ENCODE results near the gene CAPN15. TPM values are rescaled to one million over a fixed set of nuclear protein-coding genes. Genes with fewer than 3 reads are reported as not detected.
"Not testable (repeated sequence)": the region's sequence is repeated elsewhere in the genome, so short reads cannot be mapped to it uniquely, and the experiment has no call there.

CAPN15 gene
- total RNA-seq, 2 donors from 2014 or later = 61.1 to 117 TPM

DNA sequence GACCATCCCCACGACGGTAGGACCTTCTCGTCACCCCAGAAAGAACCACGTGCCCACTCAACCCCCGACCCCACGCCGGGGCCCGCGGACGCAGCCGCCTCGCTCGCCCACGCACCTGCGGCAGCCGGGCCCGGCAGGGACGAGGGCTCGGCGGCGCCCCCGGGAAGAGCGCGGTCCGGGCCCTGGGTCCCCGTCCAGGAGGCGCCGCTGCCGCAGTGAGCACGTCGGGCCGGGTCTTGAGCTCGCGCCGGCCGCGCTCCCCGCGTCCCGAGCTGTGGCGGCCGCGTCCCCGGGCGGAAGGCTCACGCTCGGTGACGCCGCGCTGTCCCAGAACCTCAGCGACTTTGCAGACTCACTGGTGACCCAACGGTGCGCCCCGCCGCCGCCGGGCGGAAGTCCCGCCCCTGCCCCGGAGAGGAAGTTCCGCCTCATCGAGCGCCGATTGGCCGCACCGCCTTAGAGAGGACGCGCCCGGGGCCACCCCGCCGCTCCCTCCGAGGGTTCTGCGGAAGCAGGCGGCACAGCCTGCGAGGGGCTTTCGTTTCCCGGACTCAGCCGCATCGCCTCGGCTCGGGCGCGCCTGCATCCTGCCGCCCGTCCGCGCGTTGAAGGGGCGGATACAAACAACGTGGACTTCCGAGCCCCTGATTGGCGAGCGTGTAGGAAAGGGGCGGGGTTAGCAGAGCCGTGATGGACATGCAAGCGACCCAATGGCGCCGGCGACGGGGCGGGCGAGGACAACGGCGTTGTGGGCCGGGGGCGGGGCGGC is 61.6 kb downstream of the CAPN15 start:
- H3K4me1 Mint-ChIP-seq = peaks cover 19% of the 10 kb centered on the region
- H3K27ac Mint-ChIP-seq = peak overlapping the region; percentile 90
- H3K4me3 Mint-ChIP-seq = peak overlapping the region; percentile 81
- no peaks in the 10 kb centered on the region for H3K27me3 Mint-ChIP-seq
- H3K36me3 Mint-ChIP-seq (ENCODE audit: low read depth) = peaks cover 16% of the 10 kb centered on the region
- ATAC-seq (replicated peaks) = peak; percentile 82
- no peaks in the 10 kb centered on the region for H3K9me3 Mint-ChIP-seq

DNA sequence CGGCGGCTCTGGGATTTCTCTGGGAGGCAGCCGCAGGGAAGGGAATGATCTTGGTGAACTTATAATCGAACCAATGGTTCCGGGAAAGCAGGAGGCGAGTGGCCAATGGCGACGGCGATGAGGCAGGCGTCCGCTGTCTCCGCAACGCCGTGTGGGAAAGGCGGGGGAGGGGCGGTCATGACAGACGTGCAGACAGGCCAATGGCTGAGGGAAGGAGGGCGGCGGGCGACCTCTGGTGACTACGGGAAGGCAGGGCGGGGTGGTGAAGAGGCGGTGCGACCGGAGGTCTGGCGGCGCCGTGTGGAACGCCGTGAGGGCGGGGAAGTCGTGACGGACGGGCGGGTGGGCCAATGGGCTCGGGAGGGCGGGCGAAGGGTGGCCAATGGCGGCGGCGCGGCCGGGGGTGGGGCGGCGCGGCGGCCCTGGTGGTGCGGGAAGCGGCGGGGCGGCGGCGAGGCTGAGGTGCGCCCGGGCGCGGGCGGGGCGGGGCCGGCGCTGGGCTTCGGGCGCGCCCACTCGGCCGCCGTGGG is 62.2 kb downstream of the CAPN15 start, which contains the start of gene RAB40C:
Gene RAB40C (plus strand): TSS at position 409 of the 530 bp plus-strand sequence. CDS start 226 bp downstream, outside the sequence.
- Mint-ChIP-seq H3K27ac (peak within 1 kb of the TSS; percentile 90), H3K9me3 (no peaks in the 10 kb centered on the region), H3K27me3 (no peaks in the 10 kb centered on the region), H3K36me3 (ENCODE audit: low read depth) (peaks cover 16% of the 10 kb centered on the region), H3K4me1 (peaks cover 19% of the 10 kb centered on the region), H3K4me3 (peak within 1 kb of the TSS; percentile 92)
- ATAC-seq (replicated peaks) = peak; percentile 88

DNA sequence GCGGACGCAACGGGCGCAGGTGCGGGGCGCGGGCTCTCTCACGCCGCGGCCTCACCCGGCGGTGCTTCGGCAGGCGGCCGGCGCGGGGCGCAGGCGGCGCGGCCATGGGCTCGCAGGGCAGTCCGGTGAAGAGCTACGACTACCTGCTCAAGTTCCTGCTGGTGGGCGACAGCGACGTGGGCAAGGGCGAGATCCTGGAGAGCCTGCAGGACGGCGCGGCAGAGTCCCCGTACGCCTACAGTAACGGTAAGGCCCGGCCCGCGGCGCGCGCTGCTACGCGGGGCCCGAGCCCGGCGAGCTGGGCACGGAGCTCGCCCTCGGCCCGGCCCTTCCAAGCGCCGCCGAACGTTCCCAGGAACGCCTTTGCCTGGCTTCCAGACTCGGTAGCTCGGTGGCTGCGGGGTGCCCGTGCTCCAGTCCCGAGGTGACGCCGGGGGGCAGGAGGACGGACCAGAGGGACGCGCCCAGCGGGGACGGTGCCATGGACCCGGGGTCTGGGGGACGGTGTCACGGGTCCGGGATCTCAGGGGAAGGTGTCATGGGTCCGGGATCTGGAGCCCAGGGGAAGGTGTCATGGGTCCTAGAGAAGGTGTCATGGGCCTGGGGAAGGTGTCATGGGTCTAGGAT is 62.8 kb downstream of the CAPN15 start:
- Mint-ChIP-seq H3K4me1 (peaks cover 19% of the 10 kb centered on the region), H3K36me3 (ENCODE audit: low read depth) (peaks cover 16% of the 10 kb centered on the region), H3K9me3 (no peaks in the 10 kb centered on the region), H3K27ac (peak overlapping the region; percentile 83), H3K27me3 (no peaks in the 10 kb centered on the region), H3K4me3 (peak overlapping the region; percentile 92)
- ATAC-seq (replicated peaks) = no peak

DNA sequence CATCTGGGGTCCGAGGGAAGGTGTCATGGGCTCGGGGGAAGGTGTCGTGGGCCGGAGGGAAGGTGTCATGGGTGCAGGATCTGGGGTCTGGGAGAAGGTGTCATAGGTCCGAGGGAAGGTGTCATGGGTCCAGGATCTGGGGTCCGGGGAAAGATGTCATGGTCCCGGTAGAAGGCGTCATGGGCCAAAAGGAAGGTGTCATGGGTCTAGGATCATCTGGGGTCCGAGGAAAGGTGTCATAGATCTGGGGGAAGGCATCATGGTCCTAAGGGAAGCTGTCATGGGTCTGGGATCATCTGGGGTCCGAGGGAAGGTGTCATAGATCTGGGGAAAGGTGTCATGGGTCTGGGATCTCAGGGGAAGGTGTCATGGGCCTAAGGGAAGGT is 63.3 kb downstream of the CAPN15 start:
- peaks cover 16% of the 10 kb centered on the region for H3K36me3 Mint-ChIP-seq (ENCODE audit: low read depth)
- peaks cover 20% of the 10 kb centered on the region for H3K4me1 Mint-ChIP-seq
- ATAC-seq (replicated peaks) = no peak
- H3K9me3 Mint-ChIP-seq = no peaks in the 10 kb centered on the region
- peak overlapping the region; percentile 92 for H3K4me3 Mint-ChIP-seq
- H3K27ac Mint-ChIP-seq = peak overlapping the region; percentile 83
- H3K27me3 Mint-ChIP-seq = no peaks in the 10 kb centered on the region

DNA sequence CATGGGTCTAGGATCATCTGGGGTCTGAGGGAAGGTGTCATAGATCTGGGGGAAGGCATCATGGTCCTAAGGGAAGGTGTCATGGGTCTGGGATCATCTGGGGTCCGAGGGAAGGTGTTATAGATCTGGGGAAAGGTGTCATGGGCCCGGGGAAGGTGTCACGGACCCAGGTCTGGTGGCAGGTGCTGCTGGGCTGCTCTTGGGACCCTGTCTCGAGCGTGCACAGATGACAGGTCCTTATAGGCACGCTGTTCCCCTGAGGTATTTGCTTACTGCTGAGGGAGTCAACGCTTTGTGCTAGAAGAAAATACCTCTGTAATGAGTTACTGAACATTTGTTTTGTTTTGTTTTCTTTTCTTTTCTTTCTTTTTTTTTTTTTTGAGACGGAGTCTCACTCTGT is 63.7 kb downstream of the CAPN15 start:
- peaks cover 16% of the 10 kb centered on the region for H3K36me3 Mint-ChIP-seq (ENCODE audit: low read depth)
- H3K27me3 Mint-ChIP-seq = no peaks in the 10 kb centered on the region
- peak overlapping the region; percentile 83 for H3K27ac Mint-ChIP-seq
- no peak for ATAC-seq (replicated peaks)
- H3K4me1 Mint-ChIP-seq = peaks cover 24% of the 10 kb centered on the region
- no peaks in the 10 kb centered on the region for H3K9me3 Mint-ChIP-seq
- peak overlapping the region; percentile 92 for H3K4me3 Mint-ChIP-seq

DNA sequence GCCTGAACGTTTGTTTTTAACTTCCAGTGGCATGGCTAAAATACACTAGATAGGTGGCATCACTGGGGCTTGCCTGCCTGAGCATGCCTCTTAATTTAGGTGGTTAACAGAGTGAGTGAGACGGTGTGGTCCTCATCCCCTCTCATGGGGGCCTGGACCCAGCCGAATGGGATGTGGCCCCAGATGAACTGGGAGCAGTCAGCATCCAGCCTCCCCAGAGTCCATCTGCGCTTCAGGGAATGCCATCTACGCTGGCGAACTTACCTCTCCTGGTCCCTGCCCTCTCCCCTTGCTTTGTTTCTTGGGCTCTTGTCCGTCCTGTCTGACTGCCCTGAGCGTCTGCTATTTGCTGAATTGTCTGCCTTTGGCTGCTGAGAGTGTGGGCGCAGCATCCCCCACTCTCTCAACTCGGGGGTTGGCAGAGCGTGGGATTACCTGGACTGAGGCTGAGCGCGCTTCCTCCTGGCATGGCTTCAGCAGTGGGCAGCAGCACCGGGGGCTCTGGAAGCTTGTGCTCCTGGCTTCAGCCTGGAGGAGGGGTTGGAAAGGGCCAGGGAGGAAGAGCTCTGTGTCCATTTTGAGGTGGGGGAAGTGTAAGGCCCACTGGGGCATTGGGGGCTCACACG is 64.5 kb downstream of the CAPN15 start:
- Mint-ChIP-seq H3K9me3 (no peaks in the 10 kb centered on the region), H3K4me1 (peaks cover 28% of the 10 kb centered on the region), H3K27me3 (no peaks in the 10 kb centered on the region), H3K27ac (no peak overlapping the region), H3K36me3 (ENCODE audit: low read depth) (peaks cover 19% of the 10 kb centered on the region), H3K4me3 (peak overlapping the region; percentile 92)
- no peak for ATAC-seq (replicated peaks)

DNA sequence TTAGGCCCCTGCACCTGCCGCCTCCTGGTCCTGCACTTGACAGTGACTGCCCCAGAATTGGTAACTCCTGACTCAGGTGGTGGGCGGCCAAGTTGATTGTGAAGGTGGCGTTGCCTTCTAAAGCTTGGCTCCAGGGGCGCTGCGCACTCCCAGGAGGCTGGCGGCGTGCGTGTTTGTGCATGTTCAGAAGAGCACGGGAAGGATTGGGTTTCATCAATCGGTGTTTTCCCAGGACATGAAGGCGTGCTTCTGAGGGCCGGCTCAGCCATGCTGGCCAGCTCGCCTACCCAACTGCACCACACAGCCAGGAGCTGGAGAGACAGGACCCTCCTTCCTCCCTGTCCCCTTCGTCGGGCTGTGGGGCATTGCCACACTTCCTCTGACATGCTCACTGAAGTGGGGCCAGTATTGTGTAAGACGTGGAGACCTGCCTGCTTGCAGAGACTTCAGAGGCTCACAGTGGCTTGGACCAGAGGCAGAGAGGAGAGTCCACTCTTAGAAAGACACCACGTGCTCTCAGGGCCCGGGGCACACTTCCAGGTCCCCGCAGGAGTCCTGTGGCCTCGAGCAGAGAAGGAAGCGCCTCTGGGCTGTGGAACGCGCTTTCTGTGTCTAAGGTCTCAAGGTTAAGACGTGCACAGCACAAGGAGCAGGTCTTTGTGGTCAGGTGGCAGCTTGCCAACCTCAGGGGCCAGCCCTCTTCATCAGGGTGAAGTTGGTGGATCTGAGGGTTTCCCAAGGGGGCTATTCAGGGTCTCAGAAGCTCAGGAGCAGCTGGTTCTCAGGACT is 65.2 kb downstream of the CAPN15 start:
- H3K27ac Mint-ChIP-seq = no peak overlapping the region
- no peaks in the 10 kb centered on the region for H3K9me3 Mint-ChIP-seq
- H3K36me3 Mint-ChIP-seq (ENCODE audit: low read depth) = peaks cover 15% of the 10 kb centered on the region
- no peaks in the 10 kb centered on the region for H3K27me3 Mint-ChIP-seq
- no peak for ATAC-seq (replicated peaks)
- H3K4me1 Mint-ChIP-seq = peaks cover 28% of the 10 kb centered on the region
- H3K4me3 Mint-ChIP-seq = no peak overlapping the region

DNA sequence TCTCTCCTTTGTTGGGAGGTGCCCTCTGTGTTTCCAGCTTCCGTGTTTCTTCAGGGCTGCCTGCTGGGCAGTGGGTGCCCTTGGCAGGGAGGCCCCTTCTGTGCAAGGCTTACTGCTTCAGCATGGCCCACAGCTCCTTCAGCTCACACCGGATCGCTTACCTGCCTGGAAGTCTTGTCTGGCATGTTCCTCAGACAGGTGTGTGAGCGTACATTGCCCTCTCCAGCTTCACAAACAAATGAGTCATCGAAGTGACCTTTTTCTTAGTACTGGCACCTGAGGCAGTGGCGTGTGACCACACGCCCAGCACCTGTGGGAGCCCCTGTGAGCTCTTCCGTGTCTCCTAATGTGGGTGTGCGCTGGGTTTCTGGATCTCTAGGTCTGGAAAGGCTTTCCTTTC is 65.9 kb downstream of the CAPN15 start:
- Mint-ChIP-seq H3K36me3 (ENCODE audit: low read depth) (peaks cover 8% of the 10 kb centered on the region), H3K4me3 (no peak overlapping the region), H3K9me3 (no peaks in the 10 kb centered on the region), H3K27ac (peak overlapping the region; percentile 47), H3K4me1 (peaks cover 28% of the 10 kb centered on the region), H3K27me3 (no peaks in the 10 kb centered on the region)
- ATAC-seq (replicated peaks) = no peak

DNA sequence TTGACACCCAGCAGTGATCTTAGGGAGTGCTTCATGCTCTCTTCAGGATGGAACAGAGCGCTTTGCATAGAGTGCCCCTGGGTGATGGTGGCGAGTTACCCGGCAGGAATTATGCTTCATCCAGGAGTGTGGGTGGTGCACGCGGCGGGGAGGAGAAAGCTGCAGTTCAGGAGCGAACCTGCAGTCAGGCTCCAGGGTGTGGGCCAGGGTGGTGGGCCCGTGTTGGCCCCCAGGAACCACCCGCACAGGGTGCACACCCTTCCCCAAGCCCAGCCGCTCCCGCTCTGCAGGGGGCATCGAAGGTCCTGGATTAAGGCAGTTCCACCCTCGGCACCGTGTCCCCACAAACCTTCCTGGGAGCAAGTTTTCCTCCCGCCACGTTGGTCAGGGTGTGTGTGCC is 66.3 kb downstream of the CAPN15 start:
- Mint-ChIP-seq H3K9me3 (no peaks in the 10 kb centered on the region), H3K27me3 (no peaks in the 10 kb centered on the region), H3K27ac (peak overlapping the region; percentile 47), H3K36me3 (ENCODE audit: low read depth) (peaks cover 4% of the 10 kb centered on the region), H3K4me3 (no peak overlapping the region), H3K4me1 (peaks cover 28% of the 10 kb centered on the region)
- no peak for ATAC-seq (replicated peaks)

DNA sequence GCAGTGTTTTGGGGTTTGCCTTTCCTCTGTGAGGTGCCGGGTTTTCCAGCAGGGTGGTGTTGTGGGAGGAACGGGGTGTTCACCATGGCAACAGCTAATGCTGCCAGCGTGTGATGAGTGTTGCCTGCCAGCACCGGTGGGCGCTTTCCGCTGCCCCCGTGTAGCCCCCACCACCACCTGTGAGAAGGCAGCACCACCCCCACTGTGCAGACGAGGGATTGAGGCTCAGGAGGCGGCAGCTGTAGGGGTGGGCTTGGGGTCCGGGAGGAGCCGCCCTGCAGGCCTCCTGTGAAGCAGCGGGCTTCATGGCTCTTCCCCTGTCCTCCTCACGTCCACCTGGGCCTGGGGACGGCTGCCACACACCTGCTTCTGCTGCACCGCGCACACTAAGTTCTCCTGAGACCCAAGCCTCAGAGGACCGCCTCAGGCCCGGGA is 67.6 kb downstream of the CAPN15 start:
- Mint-ChIP-seq H3K36me3 (ENCODE audit: low read depth) (peaks cover 4% of the 10 kb centered on the region), H3K27ac (no peak overlapping the region), H3K27me3 (no peaks in the 10 kb centered on the region), H3K9me3 (no peaks in the 10 kb centered on the region), H3K4me3 (no peak overlapping the region), H3K4me1 (peaks cover 28% of the 10 kb centered on the region)
- no peak for ATAC-seq (replicated peaks)

DNA sequence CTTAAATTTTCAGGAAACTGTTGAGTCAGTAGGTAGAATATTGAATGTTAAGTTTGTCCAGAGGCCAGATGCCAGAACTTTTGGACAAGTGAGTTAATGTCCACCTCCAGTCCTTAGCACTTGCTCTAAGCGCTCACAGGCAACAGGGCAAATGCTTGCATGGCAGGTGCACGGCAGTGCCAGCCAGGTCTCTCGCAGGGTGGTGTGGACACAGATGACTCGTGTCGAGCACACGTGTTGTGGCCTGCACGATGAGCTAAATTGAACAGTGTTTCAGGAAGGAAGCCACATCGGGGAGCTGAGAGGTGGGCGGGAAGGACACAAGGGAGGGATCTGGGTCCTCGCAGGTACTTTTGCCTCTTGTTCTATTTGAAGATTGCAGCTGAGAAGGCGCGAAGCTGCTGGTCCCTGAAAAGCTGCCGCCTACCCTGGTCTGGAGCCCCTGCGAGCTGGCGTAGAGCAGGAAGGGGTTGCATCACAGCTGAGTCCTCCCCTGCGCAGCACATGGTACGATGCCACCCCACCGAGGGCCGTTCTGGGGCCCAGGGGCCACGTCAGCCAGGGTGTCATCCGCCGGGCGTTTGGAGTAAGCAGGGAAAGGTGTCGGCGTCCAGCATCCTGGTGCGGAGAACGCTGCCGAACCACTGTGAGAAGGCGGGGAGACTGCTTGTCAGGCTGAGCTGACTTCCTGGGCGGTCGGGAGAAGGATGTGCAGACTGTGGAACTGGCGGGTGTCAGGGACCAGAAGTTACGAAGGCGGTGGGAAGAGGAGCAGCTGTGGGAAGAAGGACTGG is 68.6 kb downstream of the CAPN15 start:
- Mint-ChIP-seq H3K27ac (no peak overlapping the region), H3K36me3 (ENCODE audit: low read depth) (peaks cover 4% of the 10 kb centered on the region), H3K27me3 (no peaks in the 10 kb centered on the region), H3K4me3 (no peak overlapping the region), H3K9me3 (no peaks in the 10 kb centered on the region), H3K4me1 (peaks cover 21% of the 10 kb centered on the region)
- no peak for ATAC-seq (replicated peaks)

DNA sequence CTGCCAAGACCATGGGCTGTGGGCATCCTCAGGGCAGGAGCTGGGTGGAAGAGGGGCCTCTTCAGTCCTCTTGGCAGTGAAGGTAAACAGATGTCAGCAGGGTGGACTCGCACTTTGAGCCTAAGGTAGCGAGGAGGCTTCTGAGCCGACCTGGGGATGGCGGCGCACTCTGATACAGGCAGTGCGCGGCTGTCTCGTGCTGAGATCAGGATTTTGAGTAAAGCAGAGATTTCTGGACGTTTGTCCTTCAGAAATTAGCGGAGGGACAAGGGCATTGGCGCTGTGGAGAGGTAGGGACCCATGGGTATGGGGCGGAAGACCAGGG is 69.2 kb downstream of the CAPN15 start:
- H3K27ac Mint-ChIP-seq = no peak overlapping the region
- no peak overlapping the region for H3K4me3 Mint-ChIP-seq
- no peaks in the 10 kb centered on the region for H3K27me3 Mint-ChIP-seq
- H3K9me3 Mint-ChIP-seq = no peaks in the 10 kb centered on the region
- peaks cover 20% of the 10 kb centered on the region for H3K4me1 Mint-ChIP-seq
- peaks cover 4% of the 10 kb centered on the region for H3K36me3 Mint-ChIP-seq (ENCODE audit: low read depth)
- ATAC-seq (replicated peaks) = no peak

DNA sequence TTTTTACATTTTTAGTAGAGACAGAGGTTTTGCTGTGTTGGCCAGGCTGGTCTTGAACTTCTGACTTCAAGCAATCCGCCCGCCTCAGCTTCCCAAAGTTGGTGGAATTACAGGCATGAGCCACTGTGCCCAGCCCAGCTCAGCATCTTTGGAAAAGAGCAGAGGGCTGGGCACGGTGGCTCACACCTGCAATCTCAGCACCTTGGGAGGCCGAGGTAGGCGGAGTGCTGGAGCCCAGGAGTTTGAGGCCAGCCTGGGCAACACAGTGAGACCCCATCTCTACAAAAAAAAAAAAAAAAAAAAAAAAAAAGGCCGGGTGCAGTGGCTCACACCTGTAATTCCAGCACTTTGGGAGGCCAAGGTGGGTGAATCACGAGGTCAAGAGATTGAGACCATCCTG is 70.1 kb downstream of the CAPN15 start:
- not testable (repeated sequence) for ATAC-seq (replicated peaks); H3K27ac Mint-ChIP-seq; H3K4me3 Mint-ChIP-seq; H3K36me3 Mint-ChIP-seq (ENCODE audit: low read depth); H3K9me3 Mint-ChIP-seq; H3K27me3 Mint-ChIP-seq
- H3K4me1 Mint-ChIP-seq = peaks cover 15% of the 10 kb centered on the region
